SH-SY5Y (cell line): Measurements from ENCODE around the gene RNF144B.

Source experiments
- GATA2 ChIP-seq: IDR thresholded peaks from 2 replicates; pipeline ENCODE4 v1.6.1; 2011; ENCODE audit warnings: mild to moderate bottlenecking, low read depth, low read length
- GATA3 ChIP-seq: IDR thresholded peaks from 2 replicates; pipeline ENCODE4 v1.6.1; 2011; ENCODE audit warnings: low read depth, mild to moderate bottlenecking, low read length, moderate library complexity

The RNF144B gene

GRCh38 chr6:18497006-18497405 lies 109.9 kb downstream of the RNF144B start:
- TF ChIP-seq GATA3 = no peak

- no peak for TF ChIP-seq GATA3
- no peak for TF ChIP-seq GATA2
These were observed 111.3 kb downstream of the RNF144B start for GRCh38 chr6:18498408-18498807.

DNA sequence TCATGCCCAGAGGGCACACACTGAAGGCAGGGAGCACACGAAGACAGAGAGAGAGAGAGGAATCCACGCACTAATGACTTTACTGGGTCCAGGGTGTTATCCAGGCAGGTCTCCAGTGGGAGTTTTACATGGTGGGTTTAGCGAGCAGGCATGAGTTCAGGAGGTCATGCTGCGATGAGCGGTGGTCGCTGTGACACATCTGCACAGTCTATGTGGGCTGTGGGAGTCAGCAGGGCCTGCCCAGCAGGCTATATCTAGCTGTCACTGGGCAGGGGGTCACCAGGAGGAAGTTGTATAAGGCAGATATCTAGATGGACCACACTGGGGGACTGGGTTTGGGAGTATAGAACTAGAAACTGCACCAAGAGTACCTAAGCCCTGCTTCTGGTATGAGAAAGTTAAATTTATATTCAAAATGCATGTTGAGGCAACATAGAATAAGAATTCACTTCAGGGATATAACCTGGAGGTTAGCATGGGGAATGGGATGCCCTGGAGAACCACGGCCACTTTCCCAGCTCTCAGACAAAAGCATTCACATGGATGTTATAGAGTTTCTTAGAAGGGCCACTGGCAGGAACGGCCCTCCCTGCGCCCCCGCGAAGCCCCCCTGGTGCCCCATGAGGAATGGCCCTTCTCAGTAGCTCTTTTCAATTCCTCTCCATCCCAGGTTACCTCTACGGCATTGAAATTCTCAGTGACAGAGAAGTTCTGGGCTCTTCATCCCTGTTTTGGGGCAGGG lies 113.9 kb downstream of the RNF144B start:
- TF ChIP-seq GATA3 = no peak
- no peak for TF ChIP-seq GATA2

GRCh38 chr6:18501663-18502013 lies 114.5 kb downstream of the RNF144B start:
- TF ChIP-seq GATA2 = no peak
- TF ChIP-seq GATA3 = no peak

GRCh38 chr6:18503206-18503592 lies 116.0 kb downstream of the RNF144B start:
- TF ChIP-seq GATA2 = no peak
- no peak for TF ChIP-seq GATA3

- TF ChIP-seq GATA3 (no peak), GATA2 (no peak)
These were observed 116.6 kb downstream of the RNF144B start for GRCh38 chr6:18503593-18504231.

DNA sequence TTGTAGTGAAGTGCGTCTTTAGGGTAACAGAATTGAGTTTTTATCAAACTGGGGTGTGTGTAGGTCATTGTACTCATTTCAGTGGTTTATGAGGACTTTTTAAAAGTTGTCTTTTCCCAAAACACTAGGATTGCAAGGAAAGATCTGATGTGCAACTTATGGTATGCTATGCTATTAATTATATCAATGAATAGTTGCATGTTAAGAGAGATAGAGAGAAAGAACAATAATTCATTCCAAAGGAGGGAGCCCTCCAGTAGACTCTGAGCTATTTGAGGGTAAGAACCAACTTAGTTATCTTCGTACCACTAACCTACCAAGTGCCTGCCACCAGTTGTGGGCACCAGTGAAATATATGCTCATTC lies 117.1 kb downstream of the RNF144B start:
- TF ChIP-seq GATA3 = no peak
- TF ChIP-seq GATA2 = no peak

GRCh38 chr6:18506382-18507017 lies 119.3 kb downstream of the RNF144B start:
- no peak for TF ChIP-seq GATA3
- no peak for TF ChIP-seq GATA2

DNA sequence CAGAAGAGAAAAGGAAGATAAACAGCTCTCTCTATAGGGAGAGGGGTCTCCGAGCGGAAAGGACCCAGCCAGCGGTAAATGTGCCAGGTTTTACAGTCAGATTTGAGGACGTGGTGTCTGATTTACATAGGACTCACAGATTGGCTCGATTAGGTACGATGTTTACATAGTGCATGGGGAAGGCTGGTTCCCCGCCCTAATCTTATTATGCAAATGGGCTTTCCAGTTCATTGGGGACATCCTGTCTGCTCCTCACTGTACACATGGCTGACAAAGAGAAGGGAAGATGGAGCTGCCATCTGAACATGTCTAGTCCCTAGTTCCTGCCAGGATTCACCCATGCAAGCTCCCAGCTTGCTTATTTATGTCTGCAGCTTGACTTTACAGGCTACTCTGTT lies 119.9 kb downstream of the RNF144B start:
- no peak for TF ChIP-seq GATA2
- TF ChIP-seq GATA3 = no peak

DNA sequence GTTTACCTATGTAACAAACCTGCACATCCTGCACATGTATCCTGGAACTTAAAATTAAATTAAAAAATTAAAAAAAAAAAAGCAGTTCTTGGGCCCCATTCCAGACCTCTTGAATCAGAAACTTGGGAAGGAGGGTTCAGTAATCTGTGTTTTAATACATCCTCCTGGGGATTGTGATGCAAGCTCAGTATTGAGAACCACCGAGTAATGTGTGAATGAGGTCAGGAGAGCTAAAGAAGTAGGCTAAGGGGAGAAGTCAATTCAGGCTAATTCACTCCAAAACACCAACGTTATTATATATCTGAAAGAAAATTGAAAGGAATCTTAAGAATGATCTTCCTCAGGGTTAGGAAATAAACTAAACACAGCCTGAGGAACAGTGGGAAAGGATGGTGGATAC lies 120.4 kb downstream of the RNF144B start:
- no peak for TF ChIP-seq GATA2
- no peak for TF ChIP-seq GATA3

GRCh38 chr6:18509871-18510643 lies 122.9 kb downstream of the RNF144B start:
- no peak for TF ChIP-seq GATA2
- TF ChIP-seq GATA3 = no peak

- TF ChIP-seq GATA2 (no peak), GATA3 (no peak)
These were observed 123.5 kb downstream of the RNF144B start for GRCh38 chr6:18510644-18511033.

DNA sequence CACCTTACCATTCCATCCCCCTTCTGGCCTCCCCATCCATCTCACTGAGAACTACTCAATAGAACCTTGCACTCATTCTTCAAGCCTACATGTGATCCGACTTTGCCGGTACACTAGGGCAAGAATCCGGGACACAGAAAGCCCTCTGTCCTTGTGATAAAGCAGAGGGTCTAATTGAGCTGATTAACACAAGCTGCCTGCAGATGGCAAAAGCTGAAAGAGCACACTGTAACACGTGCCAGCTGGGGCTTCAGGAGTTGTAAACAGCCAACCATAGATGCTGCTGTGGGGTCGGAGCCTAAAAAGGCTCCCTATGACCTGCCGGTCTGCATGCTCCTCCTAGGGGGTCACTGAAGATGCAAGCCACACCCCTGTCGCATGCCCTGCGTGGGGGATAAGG lies 124.1 kb downstream of the RNF144B start:
- TF ChIP-seq GATA2 = no peak
- TF ChIP-seq GATA3 = no peak

GRCh38 chr6:18513253-18513798 lies 126.2 kb downstream of the RNF144B start:
- TF ChIP-seq GATA2 = no peak
- TF ChIP-seq GATA3 = no peak

GRCh38 chr6:18514180-18514579 lies 127.0 kb downstream of the RNF144B start:
- no peak for TF ChIP-seq GATA2
- TF ChIP-seq GATA3 = no peak
